ENCODE data around the gene RELT. TPM values are rescaled to one million over a fixed set of nuclear protein-coding genes. Genes with fewer than 3 reads are reported as not detected.

Gene RELT
- total RNA-seq, 1 experiment from 2014 or later: 10.2 TPM

DNA sequence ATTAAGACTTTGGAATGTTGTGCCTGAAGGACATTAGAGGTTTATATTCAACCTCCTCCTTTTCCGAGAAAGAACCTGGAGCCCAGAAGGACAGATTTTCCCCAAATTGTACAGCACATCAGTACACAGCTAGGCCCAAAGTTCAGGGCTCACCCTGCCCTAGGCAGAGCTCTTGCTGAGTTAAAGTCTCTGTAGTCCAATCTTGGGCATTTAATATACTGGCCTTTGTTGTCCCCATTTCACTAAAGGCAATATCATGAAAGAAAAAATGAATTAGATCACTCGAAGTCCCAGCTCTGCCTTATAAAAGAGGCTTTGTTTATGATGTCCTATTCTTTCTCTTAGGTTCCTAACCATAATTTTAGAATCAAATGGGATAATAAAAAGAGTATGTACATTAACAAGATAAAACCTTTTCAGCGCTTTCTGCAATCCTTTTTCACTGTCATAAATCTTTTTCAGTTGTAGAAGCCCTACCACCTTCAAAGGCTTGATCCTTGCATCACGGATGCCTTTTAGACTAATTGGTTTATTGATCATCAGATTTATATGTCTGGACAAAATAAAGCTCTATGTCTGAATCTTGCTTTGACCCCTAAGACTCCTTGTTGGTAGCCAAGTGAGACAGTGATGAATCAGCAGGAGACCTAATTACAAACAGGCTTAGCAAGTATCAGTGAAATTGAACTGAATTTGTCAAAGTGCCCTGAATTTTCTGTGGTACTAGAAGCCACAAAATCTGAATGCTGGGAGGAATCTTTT, 39.8 kb downstream of the RELT start:
- Histone ChIP-seq H4K20me1 (ENCODE audit: control insufficient read depth, insufficient read depth, insufficient read length) (no peaks in the 10 kb centered on the region), H3K18ac (ENCODE audit: insufficient read length, low read depth, low read length) (no peak overlapping the region), H3K27ac (ENCODE audit: insufficient read length, low read depth, low read length) (no peak overlapping the region), H2BK5ac (ENCODE audit: insufficient read length, low read length) (no peak overlapping the region), H3K27me3 (ENCODE audit: insufficient read depth, low read length) (no peaks in the 10 kb centered on the region), H2BK15ac (ENCODE audit: low read depth, low read length) (no peak overlapping the region), H2AFZ (ENCODE audit: low read length) (no peak overlapping the region), H2BK12ac (ENCODE audit: insufficient read length, low read depth, low read length) (no peak overlapping the region), H3K79me1 (ENCODE audit: insufficient read depth, low read depth, low read length, poor library complexity, severe bottlenecking) (no peaks in the 10 kb centered on the region), H3K23me2 (ENCODE audit: insufficient read length, low read depth, low read length, poor library complexity, severe bottlenecking) (no peaks in the 10 kb centered on the region), H3K4me2 (ENCODE audit: insufficient read depth, insufficient read length, low read length) (no peak overlapping the region), H3K4ac (ENCODE audit: low read depth, low read length) (no peak overlapping the region), H3K79me2 (ENCODE audit: insufficient read depth, low read length) (no peaks in the 10 kb centered on the region), H3K4me1 (ENCODE audit: insufficient read depth, low read length) (no peaks in the 10 kb centered on the region), H4K8ac (replicated peaks; ENCODE audit: insufficient read length, low read depth, low read length) (no peak overlapping the region), H3K9me3 (ENCODE audit: control insufficient read depth, low read depth, low read length) (no peaks in the 10 kb centered on the region), H4K91ac (ENCODE audit: insufficient read length, low read depth, low read length) (no peak overlapping the region), H2AK5ac (ENCODE audit: insufficient read length, low read length) (no peak overlapping the region), H3K23ac (ENCODE audit: insufficient read length, low read depth, low read length) (no peak overlapping the region), H3K56ac (ENCODE audit: insufficient read length, low read depth, low read length) (no peak overlapping the region), H2BK20ac (ENCODE audit: low read depth, low read length, poor library complexity, severe bottlenecking) (no peak overlapping the region), H2BK120ac (ENCODE audit: low read depth, low read length, poor library complexity, severe bottlenecking) (no peak overlapping the region), H3K9ac (ENCODE audit: extremely low read depth, insufficient read length, low read length) (no peak overlapping the region), H3T11ph (ENCODE audit: low read length) (no peak overlapping the region), H4K5ac (ENCODE audit: insufficient read length, low read depth, low read length) (no peak overlapping the region), H3K14ac (ENCODE audit: insufficient read depth, low read length) (no peak overlapping the region)
- TF ChIP-seq, protein P1, sequence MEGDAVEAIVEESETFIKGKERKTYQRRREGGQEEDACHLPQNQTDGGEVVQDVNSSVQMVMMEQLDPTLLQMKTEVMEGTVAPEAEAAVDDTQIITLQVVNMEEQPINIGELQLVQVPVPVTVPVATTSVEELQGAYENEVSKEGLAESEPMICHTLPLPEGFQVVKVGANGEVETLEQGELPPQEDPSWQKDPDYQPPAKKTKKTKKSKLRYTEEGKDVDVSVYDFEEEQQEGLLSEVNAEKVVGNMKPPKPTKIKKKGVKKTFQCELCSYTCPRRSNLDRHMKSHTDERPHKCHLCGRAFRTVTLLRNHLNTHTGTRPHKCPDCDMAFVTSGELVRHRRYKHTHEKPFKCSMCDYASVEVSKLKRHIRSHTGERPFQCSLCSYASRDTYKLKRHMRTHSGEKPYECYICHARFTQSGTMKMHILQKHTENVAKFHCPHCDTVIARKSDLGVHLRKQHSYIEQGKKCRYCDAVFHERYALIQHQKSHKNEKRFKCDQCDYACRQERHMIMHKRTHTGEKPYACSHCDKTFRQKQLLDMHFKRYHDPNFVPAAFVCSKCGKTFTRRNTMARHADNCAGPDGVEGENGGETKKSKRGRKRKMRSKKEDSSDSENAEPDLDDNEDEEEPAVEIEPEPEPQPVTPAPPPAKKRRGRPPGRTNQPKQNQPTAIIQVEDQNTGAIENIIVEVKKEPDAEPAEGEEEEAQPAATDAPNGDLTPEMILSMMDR (conservative IDR thresholded peaks at IDR 0.05): no peak
- H3K4me3 Mint-ChIP-seq: no peak overlapping the region
- no peaks in the 10 kb centered on the region for H3K27me3 Mint-ChIP-seq (ENCODE audit: low read depth)
- no peak overlapping the region for H3K27ac Mint-ChIP-seq
- no peaks in the 10 kb centered on the region for H3K9me3 Mint-ChIP-seq
- no CpG with 5 or more reads among the region's 4 CpGs for WGBS (ENCODE audit: extremely low coverage, insufficient read length, low lambda C conversion rate)
- H3K4me1 Mint-ChIP-seq: peaks cover 7 to 12% of the 10 kb centered on the region in 2 experiments; a peak in 3 of 4 replicates
- H3K36me3 Mint-ChIP-seq (ENCODE audit: insufficient read depth in 1 of 3, low read depth in 3 of 3): peaks cover 8 to 21% (median 17%) of the 10 kb centered on the region in 3 experiments; a peak in 6 of 7 replicates
- no peak for DNase-seq

Data from H9 (cell line).